GM18873 (cell line): ENCODE results near the gene BACE1.
"Not testable (repeated sequence)": the region's sequence is repeated elsewhere in the genome, so short reads cannot be mapped to it uniquely, and the experiment has no call there.

Source experiments
- ATAC-seq: cut with Tn5 transposase; IDR thresholded peaks from one replicate; pipeline ENCODE4 v1.9.1; 2021; ENCODE audit warnings: mild to moderate bottlenecking, moderate library complexity, moderate number of reproducible peaks; ENCODE audit not compliant: unreplicated experiment, low FRiP score

Gene BACE1

GRCh38 chr11:117279711-117280376 is 36.2 kb downstream of the BACE1 start:
- no peak for ATAC-seq

- no peak for ATAC-seq
Measured at GRCh38 chr11:117278347-117278746, 37.7 kb downstream of the BACE1 start.

GRCh38 chr11:117273550-117274289 is 42.3 kb downstream of the BACE1 start:
- no peak for ATAC-seq

GRCh38 chr11:117272175-117272574 is 43.9 kb downstream of the BACE1 start:
- not testable (repeated sequence) for ATAC-seq

- no peak for ATAC-seq
Measured at GRCh38 chr11:117271208-117271607, 44.8 kb downstream of the BACE1 start.

GRCh38 chr11:117269856-117270255 is 46.2 kb downstream of the BACE1 start:
- ATAC-seq: no peak

GRCh38 chr11:117265745-117266144 is 50.3 kb downstream of the BACE1 start:
- ATAC-seq: no peak

DNA sequence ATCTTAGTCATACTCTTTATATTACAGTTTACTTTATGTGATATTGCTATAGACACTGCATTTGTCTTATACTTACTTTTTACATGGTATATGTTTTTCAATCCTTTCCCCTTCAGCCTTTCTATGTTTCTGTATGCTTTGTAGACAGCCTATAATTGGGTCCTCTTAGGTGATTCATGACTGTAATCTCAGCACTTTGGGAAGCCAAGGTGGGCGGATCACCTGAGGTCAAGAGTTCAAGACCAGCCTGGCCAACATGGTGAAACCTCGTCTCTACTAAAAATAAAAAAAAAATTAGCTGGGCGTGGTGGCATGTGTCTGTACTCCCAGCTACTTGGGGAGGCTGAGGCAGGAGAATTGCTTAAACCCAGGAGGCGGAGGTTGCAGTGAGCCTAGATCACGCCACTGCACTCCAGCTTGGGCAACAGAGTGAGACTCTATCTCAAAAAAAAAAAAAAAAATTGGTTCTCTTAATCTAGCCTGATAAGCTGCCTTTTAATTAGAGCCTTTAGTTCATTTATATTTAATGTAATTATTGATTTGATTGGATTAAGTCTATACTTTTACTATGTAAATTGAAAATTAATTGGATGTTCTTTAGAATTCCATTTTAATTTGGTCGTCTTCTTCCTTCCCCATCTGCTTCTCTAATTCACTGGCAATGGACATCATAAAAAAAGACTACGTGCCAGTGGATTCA is 51.3 kb downstream of the BACE1 start:
- not testable (repeated sequence) for ATAC-seq

DNA sequence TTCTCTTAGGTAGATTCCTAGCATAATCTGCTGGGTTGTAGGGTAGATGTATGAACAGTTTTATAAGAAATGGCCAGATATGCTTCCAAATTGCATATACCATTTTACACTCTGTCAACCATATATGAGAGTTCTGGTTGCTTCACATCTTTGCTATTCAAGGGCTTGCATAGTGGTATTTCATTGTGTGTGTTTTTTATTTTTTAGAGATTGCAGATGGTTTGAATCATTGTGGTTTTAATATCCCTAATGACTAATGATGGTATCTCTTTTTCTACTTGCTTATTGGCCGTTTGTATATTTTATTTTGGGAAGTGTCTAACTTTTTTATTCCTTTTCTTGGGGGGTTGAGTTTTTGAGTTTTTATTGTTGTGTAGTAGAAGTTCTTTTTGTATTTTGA is 56.6 kb downstream of the BACE1 start:
- no peak for ATAC-seq

GRCh38 chr11:117258576-117258975 is 57.5 kb downstream of the BACE1 start:
- no peak for ATAC-seq

- ATAC-seq: no peak
Measured at GRCh38 chr11:117256573-117256972, 59.5 kb downstream of the BACE1 start.

GRCh38 chr11:117255966-117256365 is 60.1 kb downstream of the BACE1 start:
- no peak for ATAC-seq

DNA sequence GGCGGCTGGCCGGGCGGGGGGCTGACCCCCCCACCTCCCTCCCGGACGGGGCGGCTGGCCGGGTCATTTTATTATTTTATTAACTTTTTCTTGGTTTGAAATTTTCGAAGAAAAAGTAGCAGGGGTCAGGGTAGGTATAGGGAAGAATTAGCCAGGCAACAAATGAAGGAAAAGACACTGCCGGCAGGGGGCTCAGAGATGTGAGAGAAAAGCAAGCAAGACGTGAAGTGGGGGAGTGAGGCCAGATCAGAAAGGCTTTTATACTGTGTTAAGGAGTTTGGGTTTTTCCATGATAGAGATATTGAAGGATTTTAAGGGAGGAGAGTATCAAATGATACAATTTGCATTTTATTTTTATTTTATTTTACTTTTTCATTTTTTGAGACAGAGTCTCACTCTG is 64.5 kb downstream of the BACE1 start:
- no peak for ATAC-seq

DNA sequence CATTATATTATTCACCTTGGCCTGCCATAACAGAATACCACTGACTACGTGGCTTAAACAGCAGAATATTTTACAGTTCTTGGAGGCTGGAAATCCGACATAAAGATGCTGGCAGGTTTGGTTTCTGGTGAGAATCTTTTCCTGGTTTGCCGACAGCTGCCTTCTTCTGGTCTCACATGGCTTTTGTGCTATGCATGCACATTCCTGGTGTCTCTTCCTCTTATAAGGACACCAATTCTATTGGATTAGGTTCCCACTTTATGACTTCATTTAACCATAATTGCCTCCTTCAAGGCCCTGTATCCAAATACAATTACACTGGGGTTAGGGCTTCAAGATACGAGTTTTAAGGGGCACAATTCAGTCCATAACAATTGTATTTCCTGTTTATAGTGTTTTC is 66.5 kb downstream of the BACE1 start:
- no peak for ATAC-seq

GRCh38 chr11:117248341-117248740 is 67.7 kb downstream of the BACE1 start:
- ATAC-seq: no peak

- no peak for ATAC-seq
Measured at GRCh38 chr11:117239295-117239694, 76.8 kb downstream of the BACE1 start.

DNA sequence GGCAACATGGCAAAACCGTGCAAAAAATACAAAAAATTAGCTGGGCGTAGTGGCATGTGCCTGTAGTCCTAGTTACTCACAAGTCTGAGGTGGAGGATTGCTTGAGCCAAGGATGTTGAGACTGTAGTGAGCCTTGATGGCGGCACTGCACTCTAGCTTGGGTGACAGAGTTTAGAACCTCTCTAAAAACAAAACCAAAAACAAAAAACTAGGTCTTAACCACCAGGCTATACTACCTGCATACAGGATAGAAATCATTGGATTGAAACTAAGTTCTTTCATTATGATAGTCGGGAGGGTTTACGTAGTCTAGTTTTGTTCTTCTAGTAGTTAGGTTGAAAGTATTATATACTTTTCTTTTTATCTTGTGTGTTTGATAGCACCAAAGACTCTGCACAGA is 77.8 kb downstream of the BACE1 start:
- no peak for ATAC-seq
